GM23338 (cell line): Measurements from ENCODE around the gene PRKAR1B. TPM values are rescaled to one million over a fixed set of nuclear protein-coding genes. Genes with fewer than 3 reads are reported as not detected.
A peak's percentile ranks its signal among the peaks of the same experiment; 100 is the strongest.

Experiments
- ATAC-seq: fragments of 200-7000 bp; cut with Tn5 transposase; 3 replicates; pipeline ENCODE4 v1.9.1; 2020
- DNase-seq: peaks from one replicate; pipeline ENCODE4 v3.0.0-alpha.2; 2015; ENCODE audit warnings: low spot score
- H2AFZ ChIP-seq: fragments of 200-600 bp; sonication (generic); 2 replicates; pipeline ENCODE4 v1.8.0; 2016; ENCODE audit warnings: antibody characterized with exemption, mild to moderate bottlenecking, moderate library complexity
- H3F3A ChIP-seq: fragments of 200-600 bp; sonication (generic); replicated peaks from 2 replicates; pipeline ENCODE4 v1.8.0; 2017; ENCODE audit warnings: antibody characterized with exemption, mixed run types, low read depth
- H3K27ac ChIP-seq: fragments of 200-600 bp; sonication (generic); 2 replicates; pipeline ENCODE4 v1.6.1; 2016; ENCODE audit warnings: low read depth
- H3K27me3 ChIP-seq: fragments of 200-600 bp; sonication (generic); 2 replicates; pipeline ENCODE4 v1.8.0; 2016; ENCODE audit warnings: mild to moderate bottlenecking, mixed run types, moderate library complexity; ENCODE audit not compliant: insufficient read depth
- H3K36me3 ChIP-seq: fragments of 200-600 bp; sonication (generic); 2 replicates; pipeline ENCODE4 v1.8.0; 2016; ENCODE audit warnings: mild to moderate bottlenecking; ENCODE audit not compliant: insufficient read depth
- H3K4me1 ChIP-seq: fragments of 200-600 bp; sonication (generic); 2 replicates; pipeline ENCODE4 v1.8.0; 2016; ENCODE audit warnings: mild to moderate bottlenecking, moderate library complexity; ENCODE audit not compliant: insufficient read depth
- H3K4me2 ChIP-seq: fragments of 200-600 bp; sonication (generic); 2 replicates; pipeline ENCODE4 v1.7.1; 2017; ENCODE audit warnings: mixed run types
- H3K4me3 ChIP-seq: fragments of 200-600 bp; sonication (generic); 2 replicates; pipeline ENCODE4 v1.6.1; 2016; ENCODE audit warnings: mixed run types
- H3K79me2 ChIP-seq: fragments of 200-600 bp; sonication (generic); replicated peaks from 2 replicates; pipeline ENCODE4 v1.8.0; 2017; ENCODE audit warnings: mild to moderate bottlenecking; ENCODE audit not compliant: insufficient read depth
- H3K9me2 ChIP-seq: fragments of 200-600 bp; sonication (generic); 2 replicates; pipeline ENCODE4 v1.8.0; 2017; ENCODE audit not compliant: insufficient read depth
- H4K20me1 ChIP-seq: fragments of 200-600 bp; sonication (generic); replicated peaks from 2 replicates; pipeline ENCODE4 v1.8.0; 2017; ENCODE audit warnings: mild to moderate bottlenecking; ENCODE audit not compliant: insufficient read depth
- H3K27ac Mint-ChIP-seq: 2 replicates; pipeline ENCODE4 v1.8.0; 2020; ENCODE audit warnings: inconsistent platforms, mild to moderate bottlenecking, moderate library complexity, mixed read lengths
- H3K27me3 Mint-ChIP-seq: 3 replicates; pipeline ENCODE4 v1.8.0; 2022; ENCODE audit warnings: low read depth, mild to moderate bottlenecking, moderate library complexity, mixed read lengths, inconsistent platforms; ENCODE audit not compliant: insufficient read depth, poor library complexity
- H3K36me3 Mint-ChIP-seq: 3 replicates; pipeline ENCODE4 v1.8.0; 2021; ENCODE audit warnings: low read depth, mild to moderate bottlenecking, inconsistent platforms, moderate library complexity, mixed read lengths
- H3K4me1 Mint-ChIP-seq: 3 replicates; pipeline ENCODE4 v1.8.0; 2020; ENCODE audit warnings: mild to moderate bottlenecking, inconsistent platforms, mixed read lengths
- H3K4me3 Mint-ChIP-seq: 3 replicates; pipeline ENCODE4 v1.8.0; 2021; ENCODE audit warnings: moderate library complexity, mild to moderate bottlenecking, inconsistent platforms, mixed read lengths
- H3K9me3 Mint-ChIP-seq: 3 replicates; pipeline ENCODE4 v1.8.0; 2020; ENCODE audit warnings: moderate library complexity, mild to moderate bottlenecking, inconsistent platforms, mixed read lengths
- ETS1 ChIP-seq: IDR thresholded peaks from 2 replicates; pipeline ENCODE4 v1.6.1; 2016; ENCODE audit warnings: antibody characterized with exemption
- EZH2 ChIP-seq: fragments of 200-600 bp; sonication (generic); IDR thresholded peaks from one replicate; pipeline ENCODE4 v1.8.0; 2017; ENCODE audit warnings: antibody characterized with exemption, mild to moderate bottlenecking, low read depth; ENCODE audit not compliant: unreplicated experiment
- EZH2phosphoT487 ChIP-seq: fragments of 200-600 bp; sonication (generic); IDR thresholded peaks from one replicate; pipeline ENCODE4 v1.8.1; 2018; ENCODE audit warnings: antibody characterized with exemption; ENCODE audit not compliant: unreplicated experiment
- NANOG ChIP-seq: IDR thresholded peaks from 2 replicates; pipeline ENCODE4 v1.6.1; 2016; ENCODE audit warnings: antibody characterized with exemption, borderline replicate concordance
- POLR2AphosphoS5 ChIP-seq: IDR thresholded peaks from 2 replicates; pipeline ENCODE4 v1.6.1; 2016; ENCODE audit warnings: antibody characterized with exemption, low read depth
- REST ChIP-seq: IDR thresholded peaks from one replicate; pipeline ENCODE4 v1.6.1; 2018; ENCODE audit warnings: antibody characterized with exemption; ENCODE audit not compliant: unreplicated experiment
- STAT1 ChIP-seq: IDR thresholded peaks from one replicate; pipeline ENCODE4 v1.6.1; 2016; ENCODE audit warnings: antibody characterized with exemption; ENCODE audit not compliant: unreplicated experiment
- ZNF114 ChIP-seq: fragments of 250-450 bp; sonication (Bioruptor Pico); IDR thresholded peaks from 2 replicates; pipeline ENCODE4 v1.5.0; 2020; ENCODE audit warnings: mild to moderate bottlenecking, moderate library complexity
- ZNF331 ChIP-seq: fragments of 250-450 bp; sonication (Bioruptor Pico); IDR thresholded peaks from 2 replicates; pipeline ENCODE4 v1.5.0; 2020; ENCODE audit warnings: low read depth, mild to moderate bottlenecking, moderate library complexity
- polyA plus RNA-seq: library from polyadenylated mRNA; unstranded; fragments of >200 nt; fragmentation: Nextera tagmentation; extraction: Ambion mirVana; gene quantifications from 2 replicates; pipeline ENCODE4 v1.2.1, GENCODE V29; 2016
- total RNA-seq: library from RNA; depleted of rRNA; stranded (reverse); fragments of >200 nt; shearing (Covaris generic); gene quantifications from 2 replicates; pipeline ENCODE4 v1.2.3, GENCODE V29; 2014
- TF ChIP-seq, protein P1 (sequence below): fragments of 250-450 bp; sonication (Bioruptor Pico); IDR thresholded peaks from 2 replicates; pipeline ENCODE4 v1.5.0; 2020; ENCODE audit warnings: mild to moderate bottlenecking, moderate library complexity
- TF ChIP-seq, protein P2 (sequence below), 2 experiments: fragments of 200-600 bp in 1 of 2; sonication (generic) in 1 of 2; conservative IDR thresholded peaks; 2 replicates each; pipeline versions ENCODE4 v1.5.1 to v1.6.1; 2016 to 2017; ENCODE audit warnings: antibody characterized with exemption in 2 of 2, low read depth in 2 of 2, mild to moderate bottlenecking in 2 of 2, moderate library complexity in 1 of 2

The PRKAR1B gene
- total and polyA plus RNA-seq, 2 experiments from 2014 or later, result 35.7 to 36.7 TPM

DNA sequence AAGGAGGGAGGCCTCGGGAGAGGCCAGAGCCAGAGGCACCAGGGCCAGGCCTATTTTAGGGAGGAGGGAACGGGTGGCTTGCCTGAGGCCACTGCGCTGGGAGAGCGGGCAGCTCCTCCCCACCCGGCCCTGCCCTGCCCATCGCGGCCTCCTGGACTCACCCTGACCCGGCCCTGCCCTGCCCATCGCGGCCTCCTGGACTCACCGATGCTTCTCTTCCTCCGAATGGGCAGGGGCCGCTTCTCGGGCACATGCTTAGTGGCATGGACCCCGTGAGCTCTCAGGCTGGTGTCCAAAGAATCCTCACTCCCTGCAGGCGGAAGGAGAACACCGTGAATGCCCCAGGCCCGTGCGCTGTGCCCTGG is 215.0 kb downstream of the PRKAR1B start:
- no peaks in the 10 kb centered on the region for H3K9me2 ChIP-seq
- no peaks in the 10 kb centered on the region; the same call in 2 of the 3 replicates for H3K9me3 Mint-ChIP-seq
- H3K4me3 Mint-ChIP-seq, result no peak overlapping the region
- no peak overlapping the region for H3K4me2 ChIP-seq
- H3K27ac Mint-ChIP-seq, result peak overlapping the region; percentile 87
- H2AFZ ChIP-seq, result no peak overlapping the region
- ATAC-seq (no peak), DNase-seq (no peak)
- H4K20me1 ChIP-seq, result no peaks in the 10 kb centered on the region; the same call in 1 of the 2 replicates
- H3K4me1 ChIP-seq, result peaks cover 24% of the 10 kb centered on the region
- no peak overlapping the region for H3K4me3 ChIP-seq
- H3K36me3 Mint-ChIP-seq, result peaks cover 48% of the 10 kb centered on the region
- peaks cover 3% of the 10 kb centered on the region; the same call in 1 of the 2 replicates for H3K27me3 ChIP-seq
- no peaks in the 10 kb centered on the region for H3K36me3 ChIP-seq
- TF ChIP-seq POLR2AphosphoS5 (no peak), EZH2 (no peak), REST (no peak), STAT1 (no peak), ZNF331 (CRISPR knock-in tag) (no peak), ETS1 (no peak), ZNF114 (CRISPR knock-in tag) (no peak), NANOG (no peak), EZH2phosphoT487 (no peak)
- TF ChIP-seq, protein P1, sequence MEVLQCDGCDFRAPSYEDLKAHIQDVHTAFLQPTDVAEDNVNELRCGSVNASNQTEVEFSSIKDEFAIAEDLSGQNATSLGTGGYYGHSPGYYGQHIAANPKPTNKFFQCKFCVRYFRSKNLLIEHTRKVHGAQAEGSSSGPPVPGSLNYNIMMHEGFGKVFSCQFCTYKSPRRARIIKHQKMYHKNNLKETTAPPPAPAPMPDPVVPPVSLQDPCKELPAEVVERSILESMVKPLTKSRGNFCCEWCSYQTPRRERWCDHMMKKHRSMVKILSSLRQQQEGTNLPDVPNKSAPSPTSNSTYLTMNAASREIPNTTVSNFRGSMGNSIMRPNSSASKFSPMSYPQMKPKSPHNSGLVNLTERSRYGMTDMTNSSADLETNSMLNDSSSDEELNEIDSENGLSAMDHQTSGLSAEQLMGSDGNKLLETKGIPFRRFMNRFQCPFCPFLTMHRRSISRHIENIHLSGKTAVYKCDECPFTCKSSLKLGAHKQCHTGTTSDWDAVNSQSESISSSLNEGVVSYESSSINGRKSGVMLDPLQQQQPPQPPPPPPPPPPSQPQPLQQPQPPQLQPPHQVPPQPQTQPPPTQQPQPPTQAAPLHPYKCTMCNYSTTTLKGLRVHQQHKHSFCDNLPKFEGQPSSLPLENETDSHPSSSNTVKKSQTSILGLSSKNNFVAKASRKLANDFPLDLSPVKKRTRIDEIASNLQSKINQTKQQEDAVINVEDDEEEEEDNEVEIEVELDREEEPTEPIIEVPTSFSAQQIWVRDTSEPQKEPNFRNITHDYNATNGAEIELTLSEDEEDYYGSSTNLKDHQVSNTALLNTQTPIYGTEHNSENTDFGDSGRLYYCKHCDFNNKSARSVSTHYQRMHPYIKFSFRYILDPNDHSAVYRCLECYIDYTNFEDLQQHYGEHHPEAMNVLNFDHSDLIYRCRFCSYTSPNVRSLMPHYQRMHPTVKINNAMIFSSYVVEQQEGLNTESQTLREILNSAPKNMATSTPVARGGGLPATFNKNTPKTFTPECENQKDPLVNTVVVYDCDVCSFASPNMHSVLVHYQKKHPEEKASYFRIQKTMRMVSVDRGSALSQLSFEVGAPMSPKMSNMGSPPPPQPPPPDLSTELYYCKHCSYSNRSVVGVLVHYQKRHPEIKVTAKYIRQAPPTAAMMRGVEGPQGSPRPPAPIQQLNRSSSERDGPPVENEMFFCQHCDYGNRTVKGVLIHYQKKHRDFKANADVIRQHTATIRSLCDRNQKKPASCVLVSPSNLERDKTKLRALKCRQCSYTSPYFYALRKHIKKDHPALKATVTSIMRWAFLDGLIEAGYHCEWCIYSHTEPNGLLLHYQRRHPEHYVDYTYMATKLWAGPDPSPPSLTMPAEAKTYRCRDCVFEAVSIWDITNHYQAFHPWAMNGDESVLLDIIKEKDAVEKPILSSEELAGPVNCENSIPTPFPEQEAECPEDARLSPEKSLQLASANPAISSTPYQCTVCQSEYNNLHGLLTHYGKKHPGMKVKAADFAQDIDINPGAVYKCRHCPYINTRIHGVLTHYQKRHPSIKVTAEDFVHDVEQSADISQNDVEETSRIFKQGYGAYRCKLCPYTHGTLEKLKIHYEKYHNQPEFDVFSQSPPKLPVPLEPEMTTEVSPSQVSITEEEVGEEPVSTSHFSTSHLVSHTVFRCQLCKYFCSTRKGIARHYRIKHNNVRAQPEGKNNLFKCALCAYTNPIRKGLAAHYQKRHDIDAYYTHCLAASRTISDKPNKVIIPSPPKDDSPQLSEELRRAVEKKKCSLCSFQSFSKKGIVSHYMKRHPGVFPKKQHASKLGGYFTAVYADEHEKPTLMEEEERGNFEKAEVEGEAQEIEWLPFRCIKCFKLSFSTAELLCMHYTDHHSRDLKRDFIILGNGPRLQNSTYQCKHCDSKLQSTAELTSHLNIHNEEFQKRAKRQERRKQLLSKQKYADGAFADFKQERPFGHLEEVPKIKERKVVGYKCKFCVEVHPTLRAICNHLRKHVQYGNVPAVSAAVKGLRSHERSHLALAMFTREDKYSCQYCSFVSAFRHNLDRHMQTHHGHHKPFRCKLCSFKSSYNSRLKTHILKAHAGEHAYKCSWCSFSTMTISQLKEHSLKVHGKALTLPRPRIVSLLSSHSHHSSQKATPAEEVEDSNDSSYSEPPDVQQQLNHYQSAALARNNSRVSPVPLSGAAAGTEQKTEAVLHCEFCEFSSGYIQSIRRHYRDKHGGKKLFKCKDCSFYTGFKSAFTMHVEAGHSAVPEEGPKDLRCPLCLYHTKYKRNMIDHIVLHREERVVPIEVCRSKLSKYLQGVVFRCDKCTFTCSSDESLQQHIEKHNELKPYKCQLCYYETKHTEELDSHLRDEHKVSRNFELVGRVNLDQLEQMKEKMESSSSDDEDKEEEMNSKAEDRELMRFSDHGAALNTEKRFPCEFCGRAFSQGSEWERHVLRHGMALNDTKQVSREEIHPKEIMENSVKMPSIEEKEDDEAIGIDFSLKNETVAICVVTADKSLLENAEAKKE (CRISPR knock-in tag), result no peak
- TF ChIP-seq, protein P2, sequence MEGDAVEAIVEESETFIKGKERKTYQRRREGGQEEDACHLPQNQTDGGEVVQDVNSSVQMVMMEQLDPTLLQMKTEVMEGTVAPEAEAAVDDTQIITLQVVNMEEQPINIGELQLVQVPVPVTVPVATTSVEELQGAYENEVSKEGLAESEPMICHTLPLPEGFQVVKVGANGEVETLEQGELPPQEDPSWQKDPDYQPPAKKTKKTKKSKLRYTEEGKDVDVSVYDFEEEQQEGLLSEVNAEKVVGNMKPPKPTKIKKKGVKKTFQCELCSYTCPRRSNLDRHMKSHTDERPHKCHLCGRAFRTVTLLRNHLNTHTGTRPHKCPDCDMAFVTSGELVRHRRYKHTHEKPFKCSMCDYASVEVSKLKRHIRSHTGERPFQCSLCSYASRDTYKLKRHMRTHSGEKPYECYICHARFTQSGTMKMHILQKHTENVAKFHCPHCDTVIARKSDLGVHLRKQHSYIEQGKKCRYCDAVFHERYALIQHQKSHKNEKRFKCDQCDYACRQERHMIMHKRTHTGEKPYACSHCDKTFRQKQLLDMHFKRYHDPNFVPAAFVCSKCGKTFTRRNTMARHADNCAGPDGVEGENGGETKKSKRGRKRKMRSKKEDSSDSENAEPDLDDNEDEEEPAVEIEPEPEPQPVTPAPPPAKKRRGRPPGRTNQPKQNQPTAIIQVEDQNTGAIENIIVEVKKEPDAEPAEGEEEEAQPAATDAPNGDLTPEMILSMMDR (conservative IDR thresholded peaks at IDR 0.05; ENCODE audit: low read depth in 2 of 2), result no peak
- peaks cover 35% of the 10 kb centered on the region for H3K4me1 Mint-ChIP-seq
- peaks cover 38% of the 10 kb centered on the region for H3K79me2 ChIP-seq
- peaks cover 18% of the 10 kb centered on the region for H3K27me3 Mint-ChIP-seq
- peaks cover 15% of the 10 kb centered on the region for H3F3A ChIP-seq
- no peak overlapping the region for H3K27ac ChIP-seq
